HEK293 (cell line): Measurements from ENCODE around the gene WDR88.
"Not testable (repeated sequence)": the region's sequence is repeated elsewhere in the genome, so short reads cannot be mapped to it uniquely, and the experiment has no call there.

ENCODE experiments used
- CTCF ChIA-PET: fragments of 350-600 bp; formaldehyde crosslinking; extraction: SDS; loops from one replicate; lab custom pipeline; 2021; ENCODE audit warnings: antibody characterized with exemption; lab: Yijun Ruan, JAX
- POLR2A ChIA-PET: fragments of 300-600 bp; formaldehyde crosslinking; extraction: SDS; loops from one replicate; lab custom pipeline; 2020; ENCODE audit warnings: antibody characterized with exemption, inconsistent platforms; lab: Yijun Ruan, JAX
- H3K27ac ChIP-seq: fragments of 200-500 bp; sonication (Bioruptor generic); 2 replicates; pipeline ENCODE4 v1.5.1; 2014; ENCODE audit warnings: low read depth, low read length, control low read depth, inconsistent platforms; ENCODE audit errors: extremely low read depth
- H3K36me3 ChIP-seq, 2 experiments: fragments of 200-500 bp in 1 of 2; sonication (Bioruptor generic) in 1 of 2; 1 replicate in 1 of 2; 2 replicates in 1 of 2; pipeline ENCODE4 v1.5.1; 2014 to 2017; ENCODE audit warnings: inconsistent platforms in 2 of 2, low read length in 2 of 2; ENCODE audit not compliant: control insufficient read depth in 2 of 2, insufficient read depth in 1 of 2
- H3K4me1 ChIP-seq: fragments of 200-500 bp; sonication (Bioruptor generic); 2 replicates; pipeline ENCODE4 v1.5.1; 2014; ENCODE audit warnings: mild to moderate bottlenecking, low read length, inconsistent platforms; ENCODE audit not compliant: control insufficient read depth, insufficient read depth
- H3K4me3 ChIP-seq: 2 replicates; pipeline ENCODE4 v1.5.1; 2011; ENCODE audit warnings: low read depth, mild to moderate bottlenecking, control low read depth, low read length, moderate library complexity
- H3K9me3 ChIP-seq: fragments of 200-500 bp; sonication (Bioruptor generic); 2 replicates; pipeline ENCODE4 v1.5.1; 2014; ENCODE audit warnings: low read depth, low read length, inconsistent platforms; ENCODE audit not compliant: control insufficient read depth, insufficient read depth
- EGR2 ChIP-seq: fragments of 450-650 bp; formaldehyde crosslinking; IDR thresholded peaks from 2 replicates; pipeline ENCODE4 v1.5.1; 2016; ENCODE audit warnings: low read depth, missing biosample characterization, missing genetic modification characterization
- ZBTB17 ChIP-seq: fragments of 450-650 bp; formaldehyde crosslinking; IDR thresholded peaks from 2 replicates; pipeline ENCODE4 v1.5.1; 2016; ENCODE audit warnings: missing biosample characterization, missing genetic modification characterization
- ZFHX2 ChIP-seq: fragments of 450-650 bp; formaldehyde crosslinking; conservative IDR thresholded peaks from 2 replicates; pipeline ENCODE4 v1.5.1; 2016; ENCODE audit warnings: missing biosample characterization, missing genetic modification characterization
- ZNF133 ChIP-seq: fragments of 450-650 bp; formaldehyde crosslinking; IDR thresholded peaks from 2 replicates; pipeline ENCODE4 v1.5.1; 2016; ENCODE audit warnings: missing biosample characterization, missing genetic modification characterization
- ZNF146 ChIP-seq: fragments of 450-650 bp; formaldehyde crosslinking; IDR thresholded peaks from 2 replicates; pipeline ENCODE4 v1.5.1; 2016; ENCODE audit warnings: missing biosample characterization, missing genetic modification characterization
- ZNF221 ChIP-seq: fragments of 450-650 bp; formaldehyde crosslinking; IDR thresholded peaks from 2 replicates; pipeline ENCODE4 v1.5.1; 2017; ENCODE audit warnings: missing biosample characterization, missing genetic modification characterization, borderline replicate concordance
- ZNF223 ChIP-seq: fragments of 450-650 bp; formaldehyde crosslinking; IDR thresholded peaks from 2 replicates; pipeline ENCODE4 v1.5.1; 2016; ENCODE audit warnings: missing biosample characterization, missing genetic modification characterization
- ZNF416 ChIP-seq: fragments of 450-650 bp; formaldehyde crosslinking; IDR thresholded peaks from 2 replicates; pipeline ENCODE4 v1.5.1; 2016; ENCODE audit warnings: missing biosample characterization, missing genetic modification characterization
- ZNF449 ChIP-seq: fragments of 450-650 bp; formaldehyde crosslinking; IDR thresholded peaks from 2 replicates; pipeline ENCODE4 v1.5.1; 2017; ENCODE audit warnings: missing biosample characterization, mild to moderate bottlenecking, missing genetic modification characterization, moderate library complexity
- TF ChIP-seq, protein P1 (sequence below): fragments of 450-650 bp; formaldehyde crosslinking; IDR thresholded peaks from 2 replicates; pipeline ENCODE4 v1.5.1; 2016; ENCODE audit warnings: missing biosample characterization, missing genetic modification characterization
- TF ChIP-seq, protein P2 (sequence below): fragments of 450-650 bp; formaldehyde crosslinking; IDR thresholded peaks from 2 replicates; pipeline ENCODE4 v1.5.1; 2016; ENCODE audit warnings: missing biosample characterization, missing genetic modification characterization

The WDR88 gene

GRCh38 chr19:33150852-33151518 lies 19.1 kb downstream of the WDR88 start (continued):
- no peak for TF ChIP-seq ZNF449 (tag by site-specific recombination)

DNA sequence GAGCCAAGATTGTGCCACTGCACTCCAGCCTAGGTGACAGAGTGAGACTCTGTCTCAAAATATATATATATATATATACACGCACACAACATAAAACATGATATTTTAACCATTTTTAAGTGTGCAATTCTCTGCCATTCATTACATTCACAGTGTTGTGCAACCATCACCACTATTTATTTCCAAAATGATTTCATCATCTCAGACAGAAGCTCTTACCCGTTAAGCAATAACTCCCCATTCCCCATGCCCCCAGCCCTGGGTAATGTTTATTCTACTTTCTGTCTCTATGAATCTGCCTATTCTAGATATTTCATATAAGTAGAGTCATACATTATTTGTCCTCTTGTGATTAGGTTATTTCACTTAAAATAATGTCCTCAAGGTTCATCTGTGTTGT lies 20.3 kb downstream of the WDR88 start:
- TF ChIP-seq ZBTB17 (tag by site-specific recombination), result no peak
- TF ChIP-seq ZNF133 (tag by site-specific recombination), result no peak
- no peak for TF ChIP-seq ZNF221 (tag by site-specific recombination)
- no peak for TF ChIP-seq ZNF416 (tag by site-specific recombination)
- TF ChIP-seq, protein P1, sequence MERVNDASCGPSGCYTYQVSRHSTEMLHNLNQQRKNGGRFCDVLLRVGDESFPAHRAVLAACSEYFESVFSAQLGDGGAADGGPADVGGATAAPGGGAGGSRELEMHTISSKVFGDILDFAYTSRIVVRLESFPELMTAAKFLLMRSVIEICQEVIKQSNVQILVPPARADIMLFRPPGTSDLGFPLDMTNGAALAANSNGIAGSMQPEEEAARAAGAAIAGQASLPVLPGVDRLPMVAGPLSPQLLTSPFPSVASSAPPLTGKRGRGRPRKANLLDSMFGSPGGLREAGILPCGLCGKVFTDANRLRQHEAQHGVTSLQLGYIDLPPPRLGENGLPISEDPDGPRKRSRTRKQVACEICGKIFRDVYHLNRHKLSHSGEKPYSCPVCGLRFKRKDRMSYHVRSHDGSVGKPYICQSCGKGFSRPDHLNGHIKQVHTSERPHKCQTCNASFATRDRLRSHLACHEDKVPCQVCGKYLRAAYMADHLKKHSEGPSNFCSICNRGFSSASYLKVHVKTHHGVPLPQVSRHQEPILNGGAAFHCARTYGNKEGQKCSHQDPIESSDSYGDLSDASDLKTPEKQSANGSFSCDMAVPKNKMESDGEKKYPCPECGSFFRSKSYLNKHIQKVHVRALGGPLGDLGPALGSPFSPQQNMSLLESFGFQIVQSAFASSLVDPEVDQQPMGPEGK, result no peak
- TF ChIP-seq ZNF223 (tag by site-specific recombination), result no peak

DNA sequence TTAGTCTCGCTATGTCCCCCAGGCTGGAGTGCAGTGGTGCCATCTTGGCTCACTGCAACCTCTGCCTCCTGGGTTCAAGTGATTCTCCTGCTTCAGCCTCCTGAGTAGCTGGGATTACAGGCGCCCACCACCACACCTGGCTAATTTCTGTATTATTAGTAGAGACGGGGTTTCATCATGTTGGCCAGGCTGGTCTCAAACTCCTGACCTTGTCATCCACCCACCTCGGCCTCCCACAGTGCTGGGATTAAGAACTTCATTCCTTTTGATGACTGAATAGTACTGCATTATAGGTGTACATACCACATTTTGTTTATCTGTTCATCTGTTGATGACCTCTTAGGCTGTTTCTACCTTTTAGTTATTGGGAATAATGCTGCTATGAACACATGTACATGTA lies 20.7 kb downstream of the WDR88 start:
- TF ChIP-seq ZFHX2 (tag by site-specific recombination), result peak; percentile 66
- peak; percentile 52; the same call in 1 of the 2 replicates for TF ChIP-seq EGR2 (tag by site-specific recombination)
- TF ChIP-seq ZNF146 (tag by site-specific recombination), result 0 out of 2 replicates have a peak, but pooled peaks have one; percentile 10
- H3K36me3 ChIP-seq, H3K4me1 ChIP-seq, H3K27ac ChIP-seq, H3K4me3 ChIP-seq, H3K9me3 ChIP-seq: not testable (repeated sequence)
- ChIA-PET POLR2A (interaction anchor here (0.6 to 1.1 kb wide), 2 partner anchors 10 to 486 kb away, joined by 3 to 4 read pairs; no protein-coding TSS in a partner anchor), CTCF (interaction anchor here (0.6 to 2.8 kb wide), 7 partner anchors 8 to 1402 kb away, joined by 3 to 15 read pairs (median 4); no protein-coding TSS in a partner anchor)

More for the DNA sequence above, 20.3 kb downstream of the WDR88 start:
- Histone ChIP-seq H3K27ac (no peak overlapping the region), H3K4me1 (no peaks in the 10 kb centered on the region), H3K36me3 (no peaks in the 10 kb centered on the region), H3K4me3 (no peak overlapping the region), H3K9me3 (no peaks in the 10 kb centered on the region; the same call in 1 of the 2 replicates)
- ChIA-PET CTCF (interaction anchor here (0.6 to 2.8 kb wide), 8 partner anchors 8 to 1402 kb away, joined by 3 to 15 read pairs (median 5); no protein-coding TSS in a partner anchor), POLR2A (interaction anchor here (0.7 kb wide), 1 partner anchor 10 kb away, joined by 3 read pairs; no protein-coding TSS in a partner anchor)

DNA sequence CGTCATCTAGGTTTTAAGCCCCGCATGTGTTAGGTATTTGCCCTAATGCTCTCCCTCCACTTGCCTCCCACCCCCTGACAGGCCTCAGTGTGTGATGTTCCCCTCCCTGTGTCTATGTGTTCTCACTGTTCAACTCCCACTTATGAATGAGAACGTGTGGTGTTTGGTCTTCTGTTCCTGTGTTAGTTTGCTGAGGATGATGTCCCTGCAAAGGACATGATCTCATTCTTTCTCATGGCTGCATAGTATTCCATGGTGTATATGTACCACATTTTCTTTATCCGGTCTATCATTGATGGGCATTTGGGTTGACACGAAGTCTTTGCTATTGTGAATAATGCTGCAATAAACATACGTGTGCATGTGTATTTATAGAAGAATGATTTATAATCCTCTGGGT lies 22.4 kb downstream of the WDR88 start:
- H3K9me3 ChIP-seq, H3K4me3 ChIP-seq, POLR2A ChIA-PET, H3K36me3 ChIP-seq, H3K4me1 ChIP-seq, H3K27ac ChIP-seq: not testable (repeated sequence)
- TF ChIP-seq, protein P2, sequence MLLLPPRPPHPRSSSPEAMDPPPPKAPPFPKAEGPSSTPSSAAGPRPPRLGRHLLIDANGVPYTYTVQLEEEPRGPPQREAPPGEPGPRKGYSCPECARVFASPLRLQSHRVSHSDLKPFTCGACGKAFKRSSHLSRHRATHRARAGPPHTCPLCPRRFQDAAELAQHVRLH, result peak; percentile 61; the same call in 1 of the 2 replicates
- peak; percentile 99 for TF ChIP-seq ZNF146 (tag by site-specific recombination)
- CTCF ChIA-PET, result interaction anchor here (1.0 to 8.8 kb wide), 4 partner anchors 10 to 81 kb away, joined by 3 to 92 read pairs (median 14); no protein-coding TSS in a partner anchor
